ENCODE results near the gene SYCP2. TPM values are rescaled to one million over a fixed set of nuclear protein-coding genes. Genes with fewer than 3 reads are reported as not detected.

Gene SYCP2
- total RNA-seq, 1 experiment from 2014 or later: 0.70 TPM

- no peak overlapping the region for H3K56ac ChIP-seq (ENCODE audit: insufficient read length, low read depth, low read length)
- no peak overlapping the region for H2BK5ac ChIP-seq (ENCODE audit: insufficient read length, low read length)
- no peaks in the 10 kb centered on the region for H3K79me1 ChIP-seq (ENCODE audit: insufficient read depth, low read depth, low read length, poor library complexity, severe bottlenecking)
- peaks cover 0 to 8% of the 10 kb centered on the region in 2 experiments; a peak in 3 of 4 replicates for H3K4me1 Mint-ChIP-seq
- no peak overlapping the region for H3K9ac ChIP-seq (ENCODE audit: extremely low read depth, insufficient read length, low read length)
- TF ChIP-seq CTCF (conservative IDR thresholded peaks at IDR 0.05): no peak
- DNase-seq: no peak
- no peak overlapping the region for H4K91ac ChIP-seq (ENCODE audit: insufficient read length, low read depth, low read length)
- no peak overlapping the region for H3K23ac ChIP-seq (ENCODE audit: insufficient read length, low read depth, low read length)
- no peak overlapping the region for H2BK20ac ChIP-seq (ENCODE audit: low read depth, low read length, poor library complexity, severe bottlenecking)
- H3K23me2 ChIP-seq (ENCODE audit: insufficient read length, low read depth, low read length, poor library complexity, severe bottlenecking): peaks cover 3% of the 10 kb centered on the region
- H3K27me3 Mint-ChIP-seq (ENCODE audit: low read depth): no peaks in the 10 kb centered on the region
- no peak overlapping the region for H2BK120ac ChIP-seq (ENCODE audit: low read depth, low read length, poor library complexity, severe bottlenecking)
- H3K27ac Mint-ChIP-seq: no peak overlapping the region
- no peak overlapping the region for H4K5ac ChIP-seq (ENCODE audit: insufficient read length, low read depth, low read length)
- WGBS (ENCODE audit: extremely low coverage, insufficient read length, low lambda C conversion rate): no CpG with 5 or more reads among the region's 6 CpGs
- H3K27ac ChIP-seq (ENCODE audit: insufficient read length, low read depth, low read length): no peak overlapping the region
- no peaks in the 10 kb centered on the region for H3K36me3 Mint-ChIP-seq (ENCODE audit: insufficient read depth in 1 of 3, low read depth in 3 of 3)
- H3K27me3 ChIP-seq (ENCODE audit: insufficient read depth, low read length): no peaks in the 10 kb centered on the region
- no peak overlapping the region for H3T11ph ChIP-seq (ENCODE audit: low read length)
- H3K9me3 Mint-ChIP-seq: no peaks in the 10 kb centered on the region
- no peak overlapping the region for H2BK15ac ChIP-seq (ENCODE audit: low read depth, low read length)
- H2AK5ac ChIP-seq (ENCODE audit: insufficient read length, low read length): no peak overlapping the region
- H3K4me2 ChIP-seq (ENCODE audit: insufficient read depth, insufficient read length, low read length): no peak overlapping the region
- H3K9me3 ChIP-seq (ENCODE audit: control insufficient read depth, low read depth, low read length): no peaks in the 10 kb centered on the region
- no peak overlapping the region for H2BK12ac ChIP-seq (ENCODE audit: insufficient read length, low read depth, low read length)
- H4K20me1 ChIP-seq (ENCODE audit: control insufficient read depth, insufficient read depth, insufficient read length): no peaks in the 10 kb centered on the region
- H3K4me3 Mint-ChIP-seq: no peak overlapping the region
- no peak overlapping the region for H3K14ac ChIP-seq (ENCODE audit: insufficient read depth, low read length)
- H3K79me2 ChIP-seq (ENCODE audit: insufficient read depth, low read length): no peaks in the 10 kb centered on the region
- no peak overlapping the region for H2AFZ ChIP-seq (ENCODE audit: low read length)
- no peaks in the 10 kb centered on the region for H3K4me1 ChIP-seq (ENCODE audit: insufficient read depth, low read length)
- no peak overlapping the region for H4K8ac ChIP-seq (replicated peaks; ENCODE audit: insufficient read length, low read depth, low read length)
- H3K4ac ChIP-seq (ENCODE audit: low read depth, low read length): no peak overlapping the region
- H3K18ac ChIP-seq (ENCODE audit: insufficient read length, low read depth, low read length): no peak overlapping the region
Measured at GRCh38 chr20:59962155-59962554, 28.7 kb upstream of the SYCP2 start.

All from H9 (cell line).